AG04449 (cell line): ENCODE data around the gene TMEM91.

Source experiments
- CTCF ChIA-PET: fragments of 350-600 bp; formaldehyde crosslinking; extraction: SDS; loops from one replicate; lab custom pipeline; 2021; ENCODE audit warnings: antibody characterized with exemption; lab: Yijun Ruan, JAX
- POLR2A ChIA-PET: fragments of 400-600, 350-600 bp; formaldehyde crosslinking; extraction: SDS; loops from one replicate; lab custom pipeline; 2020; ENCODE audit warnings: antibody characterized with exemption, inconsistent platforms; lab: Yijun Ruan, JAX
- DNase-seq: peaks from one replicate; pipeline ENCODE4 v3.0.0-alpha.2; 2010; ENCODE audit warnings: low read depth, low spot score
- H3K4me3 ChIP-seq: 2 replicates; pipeline ENCODE4 v1.5.1; 2011; ENCODE audit warnings: low read depth, mild to moderate bottlenecking, control low read depth, low read length
- TF ChIP-seq, protein P1 (sequence below): IDR thresholded peaks from one replicate; pipeline ENCODE4 v1.5.1; 2011; ENCODE audit warnings: mild to moderate bottlenecking, moderate library complexity, low read length, control low read depth, inconsistent platforms; ENCODE audit not compliant: insufficient read depth; ENCODE audit errors: missing control alignments

The TMEM91 gene

DNA sequence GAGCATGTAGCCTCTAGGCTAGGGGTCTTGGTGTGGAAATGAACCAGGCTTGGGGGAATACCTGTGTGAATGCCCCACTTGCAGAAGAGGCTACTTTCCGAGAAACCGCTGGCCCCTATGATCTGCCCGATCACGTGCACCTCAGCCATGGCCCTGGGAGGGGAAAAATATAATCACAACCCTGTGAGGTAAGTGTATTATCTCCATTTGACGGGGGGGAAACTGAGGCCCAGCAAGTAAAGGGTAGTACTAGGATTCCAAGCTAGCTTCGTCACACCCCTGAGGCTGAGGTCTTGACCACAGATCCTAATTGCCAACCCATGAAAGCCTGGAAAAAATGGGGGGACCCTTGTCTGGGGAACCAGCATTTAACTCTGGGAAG lies 13.0 kb upstream of the TMEM91 start:
- H3K4me3 ChIP-seq, result peak overlapping the region; percentile 98
- ChIA-PET CTCF (interaction anchor here (2.7 to 9.7 kb wide), 2 partner anchors 9 to 42 kb away, joined by 13 to 103 read pairs; partner anchors contain the start of gene TGFB1), POLR2A (interaction anchor here (2.8 kb wide), 1 partner anchor 11 kb away, joined by 29 read pairs; the partner anchor contains the start of gene TGFB1)
- TF ChIP-seq, protein P1, sequence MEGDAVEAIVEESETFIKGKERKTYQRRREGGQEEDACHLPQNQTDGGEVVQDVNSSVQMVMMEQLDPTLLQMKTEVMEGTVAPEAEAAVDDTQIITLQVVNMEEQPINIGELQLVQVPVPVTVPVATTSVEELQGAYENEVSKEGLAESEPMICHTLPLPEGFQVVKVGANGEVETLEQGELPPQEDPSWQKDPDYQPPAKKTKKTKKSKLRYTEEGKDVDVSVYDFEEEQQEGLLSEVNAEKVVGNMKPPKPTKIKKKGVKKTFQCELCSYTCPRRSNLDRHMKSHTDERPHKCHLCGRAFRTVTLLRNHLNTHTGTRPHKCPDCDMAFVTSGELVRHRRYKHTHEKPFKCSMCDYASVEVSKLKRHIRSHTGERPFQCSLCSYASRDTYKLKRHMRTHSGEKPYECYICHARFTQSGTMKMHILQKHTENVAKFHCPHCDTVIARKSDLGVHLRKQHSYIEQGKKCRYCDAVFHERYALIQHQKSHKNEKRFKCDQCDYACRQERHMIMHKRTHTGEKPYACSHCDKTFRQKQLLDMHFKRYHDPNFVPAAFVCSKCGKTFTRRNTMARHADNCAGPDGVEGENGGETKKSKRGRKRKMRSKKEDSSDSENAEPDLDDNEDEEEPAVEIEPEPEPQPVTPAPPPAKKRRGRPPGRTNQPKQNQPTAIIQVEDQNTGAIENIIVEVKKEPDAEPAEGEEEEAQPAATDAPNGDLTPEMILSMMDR, result no peak
- DNase-seq, result no peak

DNA sequence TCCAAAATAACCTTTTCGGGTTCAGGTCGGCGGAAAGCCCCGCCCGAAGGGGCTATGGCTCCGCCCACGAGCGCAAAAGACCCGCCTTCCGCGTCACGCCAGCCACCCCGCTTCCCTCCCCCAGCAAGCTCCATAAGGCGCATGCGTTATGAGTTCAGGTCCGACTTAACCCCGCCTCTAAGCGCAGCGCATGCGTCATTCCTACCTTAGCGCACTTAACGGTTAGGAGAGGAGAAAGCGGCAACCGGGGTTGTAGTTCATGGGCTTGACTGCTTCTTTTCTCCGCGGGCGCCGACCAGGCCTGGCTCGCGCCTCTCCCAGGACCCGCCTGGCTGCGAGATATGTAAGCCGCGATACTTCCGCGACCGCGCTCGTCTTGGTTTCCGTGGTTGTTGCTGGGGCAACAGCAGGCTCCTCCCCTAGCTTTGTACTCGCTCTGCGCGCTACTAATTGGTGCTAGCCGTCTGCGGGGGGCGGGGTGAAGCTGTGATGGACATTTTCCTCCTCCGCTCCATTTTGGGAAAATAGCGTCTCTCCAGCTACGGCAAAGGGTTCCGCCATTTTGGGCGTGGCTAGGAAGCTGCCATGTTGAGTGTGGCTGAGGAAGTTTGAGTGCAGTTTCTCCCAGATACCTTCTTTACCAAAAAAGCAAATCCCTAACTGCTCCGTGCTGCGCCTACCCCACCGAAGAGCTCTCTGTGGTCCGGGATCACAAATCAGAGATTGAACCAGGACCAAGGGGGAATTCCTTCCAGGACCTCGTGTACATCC lies 12.4 kb upstream of the TMEM91 start, which contains the start of gene B9D2:
Gene B9D2, minus strand, starts transcription at position 397 of the 771 bp plus-strand sequence. CDS start 630 bp downstream, outside the sequence.
- CTCF ChIA-PET, result interaction anchor here (1.2 to 9.7 kb wide), 4 partner anchors 10 to 55 kb away, joined by 3 to 103 read pairs (median 8); partner anchors contain the start of gene TGFB1

DNA sequence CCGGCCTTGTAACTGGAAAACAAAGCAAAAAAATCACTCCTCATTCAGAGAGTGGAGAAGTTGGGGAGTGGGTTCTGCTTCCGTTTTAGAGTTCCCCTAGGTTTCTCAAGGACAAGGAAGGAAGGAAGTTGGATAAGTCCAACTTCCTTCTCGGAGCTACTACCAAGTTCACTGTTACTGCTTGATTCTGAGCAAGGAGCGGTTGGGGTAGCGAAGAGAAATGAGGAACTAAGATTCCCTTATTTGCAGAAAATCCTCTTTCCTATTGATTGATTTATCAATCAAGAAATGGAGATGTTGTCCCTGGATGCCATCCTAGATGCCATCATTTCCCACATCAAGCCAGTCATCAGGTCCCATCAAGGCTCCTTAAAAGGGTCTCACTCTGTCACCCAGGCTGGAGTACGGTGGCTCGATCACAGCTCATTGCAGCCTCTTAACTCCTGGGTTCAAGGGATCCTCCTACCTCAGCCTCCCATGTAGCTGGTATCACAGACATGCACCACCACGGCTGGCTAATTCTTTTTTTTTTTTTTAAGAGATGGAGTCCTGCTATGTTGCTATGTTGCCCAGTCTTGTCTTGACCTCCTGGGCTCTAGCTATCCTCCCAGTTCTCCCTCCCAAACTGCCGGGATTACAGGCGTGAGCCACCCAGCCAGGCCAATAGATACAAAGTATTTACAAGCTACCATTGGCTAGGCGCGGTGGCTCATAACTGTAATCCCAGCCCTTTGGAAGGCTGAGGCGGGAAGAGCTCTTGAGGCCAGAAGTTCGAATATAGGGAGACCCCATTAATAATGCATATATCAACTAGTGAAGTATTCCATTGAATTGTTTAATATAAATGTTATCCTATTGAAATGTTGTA lies 11.6 kb upstream of the TMEM91 start:
- TF ChIP-seq, protein P1, result no peak
- H3K4me3 ChIP-seq, result peak overlapping the region; percentile 98
- DNase-seq, result no peak
- ChIA-PET CTCF (interaction anchor here (0.9 to 9.7 kb wide), 6 partner anchors 11 to 56 kb away, joined by 3 to 103 read pairs (median 4); partner anchors contain the start of genes TGFB1 and TMEM91), POLR2A (interaction anchor here (0.6 to 2.8 kb wide), 3 partner anchors 12 to 138 kb away, joined by 3 to 29 read pairs (median 3); partner anchors contain the start of gene TGFB1)

More for the DNA sequence above, 12.4 kb upstream of the TMEM91 start, which contains the start of gene B9D2:
- POLR2A ChIA-PET, result interaction anchor here (0.6 to 2.8 kb wide), 2 partner anchors 11 to 137 kb away, joined by 3 to 29 read pairs; partner anchors contain the start of gene TGFB1
- DNase-seq, result peak; percentile 87
- H3K4me3 ChIP-seq, result peak within 1 kb of the TSS; percentile 98
- TF ChIP-seq, protein P1, result no peak

DNA sequence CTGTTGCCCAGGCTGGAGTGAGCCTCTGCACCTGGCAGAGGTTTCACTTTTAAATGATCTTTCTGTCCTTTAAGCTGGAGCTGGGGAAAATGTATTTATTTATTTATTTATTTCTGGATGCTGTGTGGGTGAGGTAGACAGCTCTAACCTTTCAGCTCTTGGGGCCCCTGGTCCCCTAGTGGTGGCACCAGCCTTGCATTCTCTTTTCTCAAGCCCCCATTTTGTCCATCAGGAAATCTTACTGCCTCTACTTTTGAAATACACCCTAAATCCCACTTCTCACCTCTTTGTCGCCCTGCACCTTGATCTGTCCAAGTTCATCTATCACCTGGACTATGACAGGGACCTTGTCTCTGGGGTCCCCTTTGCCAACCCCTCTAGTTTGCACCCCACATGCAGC lies 10.2 kb upstream of the TMEM91 start:
- ChIA-PET CTCF (interaction anchor here (2.7 to 9.7 kb wide), 2 partner anchors 12 to 58 kb away, joined by 6 to 103 read pairs; partner anchors contain the start of gene TGFB1), POLR2A (interaction anchor here (1.4 kb wide), 1 partner anchor 15 kb away, joined by 3 read pairs; no protein-coding TSS in a partner anchor)
- TF ChIP-seq, protein P1, result no peak
- no peak for DNase-seq
- no peak overlapping the region for H3K4me3 ChIP-seq

DNA sequence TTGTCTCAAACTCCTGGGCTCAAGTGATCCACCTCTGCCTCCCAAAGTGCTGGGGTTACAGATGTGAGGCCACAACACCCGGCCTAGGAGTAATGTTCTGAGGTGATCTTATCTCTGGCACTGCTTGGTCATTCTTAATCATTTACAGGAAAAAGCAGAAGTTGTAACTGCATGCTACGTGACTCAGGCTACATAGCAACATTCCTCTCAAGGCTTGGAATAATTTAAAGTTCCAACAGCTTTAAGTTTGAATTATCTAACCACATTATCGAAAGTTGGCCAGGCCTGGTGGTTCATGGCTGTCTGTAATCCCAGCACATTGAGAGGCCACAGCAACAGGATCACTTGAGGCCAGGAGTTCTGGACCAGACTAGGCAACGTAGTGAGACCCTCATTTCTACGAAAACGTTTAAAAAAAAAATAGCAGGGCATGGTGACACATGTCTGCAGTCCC lies 8.5 kb upstream of the TMEM91 start:
- ChIA-PET CTCF (interaction anchor here (0.7 to 9.7 kb wide), 4 partner anchors 11 to 1044 kb away, joined by 3 to 103 read pairs (median 6); partner anchors contain the start of gene TGFB1), POLR2A (interaction anchor here (0.6 to 0.9 kb wide), 3 partner anchors 12 to 29 kb away, joined by 3 to 7 read pairs (median 3); no protein-coding TSS in a partner anchor)
- H3K4me3 ChIP-seq, result no peak overlapping the region
- TF ChIP-seq, protein P1, result no peak
- peak; percentile 88 for DNase-seq
